SIG-M5 treated with dmso at 0.1 percent for 504 hours (cell line): ENCODE data around the gene POLK.
"Not testable (repeated sequence)": the region's sequence is repeated elsewhere in the genome, so short reads cannot be mapped to it uniquely, and the experiment has no call there.

Source experiments
- DNase-seq: peaks from one replicate; lab custom pipeline; 2025; ENCODE audit not compliant: unreplicated experiment; lab: John Stamatoyannopoulos, UW

Gene POLK

GRCh38 chr5:75608870-75609269 lies 97.2 kb downstream of the POLK start:
- no peak for DNase-seq

GRCh38 chr5:75610201-75610600 lies 98.5 kb downstream of the POLK start:
- no peak for DNase-seq

DNA sequence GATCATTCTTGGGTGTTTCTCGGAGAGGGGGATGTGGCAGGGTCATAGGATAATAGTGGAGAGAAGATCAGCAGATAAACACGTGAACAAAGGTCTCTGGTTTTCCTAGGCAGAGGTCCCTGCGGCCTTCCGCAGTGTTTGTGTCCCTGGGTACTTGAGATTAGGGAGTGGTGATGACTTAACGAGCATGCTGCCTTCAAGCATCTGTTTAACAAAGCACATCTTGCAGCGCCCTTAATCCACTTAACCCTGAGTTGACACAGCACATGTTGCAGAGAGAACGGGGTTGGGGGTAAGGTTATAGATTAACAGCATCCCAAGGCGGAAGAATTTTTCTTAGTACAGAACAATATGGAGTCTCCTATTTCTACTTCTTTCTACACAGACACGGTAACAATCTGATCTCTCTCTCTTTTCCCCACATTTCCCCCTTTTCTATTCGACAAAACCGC lies 99.2 kb downstream of the POLK start:
- DNase-seq, result not testable (repeated sequence)

DNA sequence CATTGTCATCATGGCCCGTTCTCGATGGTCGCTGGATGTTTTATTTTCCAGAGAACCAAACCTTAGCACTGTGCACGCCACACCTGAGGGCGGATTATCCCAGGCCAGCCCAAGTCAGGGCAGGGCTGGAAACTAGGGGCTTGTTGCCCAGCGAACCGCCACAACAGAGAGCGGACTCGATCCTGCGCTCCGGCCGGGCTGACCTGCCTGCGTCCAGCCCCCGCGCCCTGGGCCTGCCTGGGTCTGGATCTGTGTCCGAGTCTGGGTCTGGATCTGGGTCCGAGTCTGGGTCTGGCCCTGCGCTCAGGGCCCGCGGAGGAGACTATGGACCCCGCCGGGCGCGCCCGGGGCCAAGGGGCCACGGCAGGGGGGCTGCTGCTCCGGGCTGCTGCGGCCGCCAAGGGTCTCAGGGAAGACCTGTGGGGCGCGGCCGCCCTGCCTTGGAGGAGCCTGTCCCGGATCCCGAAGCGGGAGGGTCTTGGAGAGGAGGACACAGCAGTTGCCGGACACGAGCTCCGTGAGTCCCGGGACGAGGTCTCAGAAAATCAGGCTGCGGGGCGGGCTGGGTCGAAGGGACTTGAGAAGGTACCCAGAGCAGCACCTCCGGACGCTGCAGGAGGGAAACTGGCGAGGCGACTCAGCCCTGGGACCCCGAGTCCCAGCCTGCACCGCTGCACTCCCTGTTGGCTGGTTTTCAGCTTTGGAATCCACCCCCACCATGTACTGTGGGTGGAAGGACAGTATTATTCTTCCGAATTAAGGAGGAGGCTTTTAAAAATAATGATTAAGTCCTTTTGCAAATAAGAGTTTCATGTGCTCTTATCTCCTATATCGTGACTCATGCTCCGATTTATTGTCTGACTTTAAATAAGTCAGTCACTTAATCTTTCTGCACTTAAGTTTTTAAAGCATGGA lies 99.9 kb downstream of the POLK start, which contains the start of gene ANKDD1B:
TSS of gene ANKDD1B (plus strand) at position 143 of the 915 bp plus-strand sequence. CDS start at position 325, 182 bp downstream.
- DNase-seq, result no peak

DNA sequence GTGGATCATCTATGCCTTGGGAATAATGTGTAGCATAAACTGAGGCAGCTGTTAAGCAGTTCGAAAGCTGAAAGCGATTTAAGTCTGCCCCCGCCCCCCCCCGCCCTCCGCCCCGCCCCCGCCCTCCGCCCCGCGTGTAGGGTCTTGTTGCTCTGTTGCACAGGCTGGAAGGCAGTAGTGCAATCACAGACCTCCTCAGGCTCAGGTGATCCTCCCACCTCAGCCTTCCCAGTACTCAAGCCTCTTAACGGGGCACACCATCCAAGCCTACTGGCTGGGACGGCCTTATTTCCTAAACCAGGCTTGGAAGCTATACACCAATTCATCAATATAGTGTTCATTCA lies 100.5 kb downstream of the POLK start:
- DNase-seq, result no peak

DNA sequence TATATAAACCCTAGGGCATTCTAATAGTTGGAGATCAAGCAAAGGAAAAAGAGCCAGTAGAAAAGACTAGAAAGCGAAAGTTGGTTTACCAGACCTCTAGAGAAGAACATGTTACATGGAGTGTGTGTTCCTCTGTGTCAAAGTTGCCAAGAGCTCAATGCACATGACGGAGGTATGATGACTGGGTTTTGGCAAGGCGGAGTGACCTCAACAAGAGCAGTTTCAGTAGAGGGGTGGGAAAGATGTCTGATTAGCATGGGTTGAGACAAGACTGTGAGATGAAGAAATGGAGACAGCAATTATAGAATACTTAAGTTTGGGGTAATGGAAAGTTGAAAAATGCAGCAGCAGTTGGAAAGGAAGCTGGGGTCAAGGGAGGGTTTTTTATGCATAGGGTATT lies 101.2 kb downstream of the POLK start:
- no peak for DNase-seq

- DNase-seq, result no peak
Observed at GRCh38 chr5:75614176-75614575, 102.5 kb downstream of the POLK start.

GRCh38 chr5:75616371-75616881 lies 104.7 kb downstream of the POLK start:
- no peak for DNase-seq

- DNase-seq, result no peak
Observed at GRCh38 chr5:75616971-75617621, 105.4 kb downstream of the POLK start.

DNA sequence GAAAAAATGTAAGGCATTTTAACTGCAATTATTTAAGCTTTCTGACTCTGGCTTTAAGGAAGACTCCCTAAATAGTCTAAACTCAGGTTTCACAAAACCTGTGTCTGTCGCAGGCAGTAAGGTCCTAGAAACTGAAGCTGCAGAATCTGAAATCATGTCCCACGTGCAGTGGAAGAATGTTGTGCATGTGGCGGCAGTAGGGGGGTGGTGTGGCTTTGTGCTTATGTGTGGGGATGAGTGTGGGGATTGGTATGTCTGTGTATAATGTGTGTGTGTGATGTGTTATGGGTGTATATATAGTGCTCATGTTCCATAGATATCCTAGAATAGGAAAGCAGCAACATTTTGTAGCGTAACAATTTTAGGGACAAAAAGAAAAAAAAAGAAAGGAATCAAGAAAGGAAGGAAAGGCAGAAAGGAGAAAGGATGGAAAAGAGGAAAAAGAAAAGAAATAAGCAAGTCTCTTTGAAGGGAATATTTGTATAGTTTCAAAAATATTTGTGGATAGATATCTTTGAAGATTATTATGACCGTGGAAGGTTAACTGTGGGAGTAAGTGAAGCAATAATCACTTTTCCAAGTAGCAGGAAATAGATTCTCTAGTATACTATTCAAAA lies 106.2 kb downstream of the POLK start:
- DNase-seq, result no peak

GRCh38 chr5:75620184-75620959 lies 108.7 kb downstream of the POLK start:
- DNase-seq, result no peak

DNA sequence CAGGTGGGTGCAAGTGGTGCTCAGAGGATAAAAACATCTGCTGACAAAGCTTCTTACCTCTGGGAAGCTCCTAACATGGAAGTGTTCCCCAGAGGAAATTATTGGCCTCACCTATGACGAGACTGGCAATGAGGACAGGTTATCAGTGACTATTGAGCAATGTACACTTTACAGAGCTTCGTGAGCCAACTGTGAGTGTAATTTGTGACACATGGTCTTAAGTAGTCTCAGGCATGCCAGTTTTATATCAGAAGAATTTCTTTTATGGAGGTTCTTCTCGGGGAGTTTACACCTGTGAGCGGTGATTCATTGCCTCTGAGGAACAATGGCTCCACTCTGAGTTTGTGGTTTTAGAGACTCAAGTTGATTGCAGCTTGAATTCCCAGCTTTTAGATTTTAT lies 110.9 kb downstream of the POLK start:
- no peak for DNase-seq

DNA sequence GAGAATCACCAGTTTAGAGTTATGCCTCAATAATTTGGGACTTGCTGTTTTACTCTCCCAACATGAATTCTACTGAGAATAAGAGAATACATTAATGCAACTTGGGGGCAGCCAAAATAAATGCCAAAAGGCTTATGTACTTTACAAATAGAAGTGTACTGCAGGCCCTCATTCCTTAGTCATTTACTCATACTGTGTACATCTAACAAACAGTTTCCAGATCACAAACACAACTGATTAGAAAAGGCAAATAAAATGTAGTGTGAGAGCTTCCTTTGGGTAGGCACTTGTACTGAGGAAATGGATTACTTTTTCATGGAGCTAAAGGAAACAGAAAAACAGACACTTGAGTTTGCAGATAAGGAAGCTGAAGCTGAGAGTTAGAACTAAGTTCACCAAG lies 112.2 kb downstream of the POLK start:
- DNase-seq, result no peak

- DNase-seq, result no peak
Observed at GRCh38 chr5:75626959-75627358, 115.3 kb downstream of the POLK start.

DNA sequence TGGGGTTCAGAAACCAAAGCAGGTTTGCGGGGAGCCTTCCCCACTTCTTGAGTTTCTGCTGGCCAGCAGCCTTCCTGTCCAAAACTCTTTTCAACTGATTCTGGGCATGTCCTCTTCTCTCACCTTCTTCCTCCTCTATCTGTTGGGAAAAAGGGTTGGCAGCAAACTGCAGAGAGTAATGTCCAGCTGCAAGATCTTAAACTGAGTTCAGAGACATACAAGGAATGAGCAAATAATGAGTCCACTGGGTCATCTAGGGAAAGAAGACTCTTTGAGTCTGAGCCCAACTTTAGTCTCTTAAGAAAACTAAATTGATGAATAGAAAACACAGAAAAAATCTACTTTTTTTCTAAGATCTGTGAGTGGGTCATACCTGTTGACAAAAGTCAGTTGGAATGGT lies 116.1 kb downstream of the POLK start:
- DNase-seq, result no peak

DNA sequence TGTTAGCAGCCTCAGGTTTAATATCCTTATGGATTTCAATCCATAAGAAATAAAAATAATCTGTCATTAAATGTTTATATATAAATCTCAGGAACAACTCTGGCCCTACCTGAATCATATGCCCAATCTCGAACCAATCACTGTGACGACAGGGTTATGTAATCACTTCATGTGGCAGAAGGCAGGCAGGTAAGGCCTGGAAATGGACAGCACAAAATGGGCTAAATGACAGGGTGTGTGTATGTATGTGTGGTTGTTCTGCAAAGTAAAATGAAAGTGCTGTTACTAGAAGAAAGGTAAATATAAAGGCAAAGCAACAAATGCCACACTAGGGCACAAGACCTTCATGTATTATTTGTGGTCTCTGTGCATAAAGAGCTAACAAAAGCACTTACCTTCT lies 119.2 kb downstream of the POLK start:
- DNase-seq, result no peak

DNA sequence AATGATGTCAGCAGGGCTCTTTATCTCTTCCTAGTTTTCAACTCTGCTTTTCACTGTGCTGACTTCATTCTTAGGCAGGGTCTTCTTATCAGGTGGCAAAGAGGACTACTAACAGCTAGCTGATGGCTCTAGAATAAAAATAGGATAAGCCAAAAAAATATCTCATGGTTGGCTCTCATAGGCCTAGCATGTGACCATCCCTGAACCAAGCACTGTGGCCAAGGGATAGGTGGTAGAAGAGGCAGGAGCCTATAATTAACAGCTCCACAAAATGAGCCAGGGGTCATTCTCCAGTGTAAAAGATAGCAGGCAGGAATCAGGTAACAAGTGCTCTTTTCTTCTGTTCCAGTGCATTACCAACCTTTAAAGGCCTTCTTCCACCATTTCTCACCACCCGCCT lies 120.6 kb downstream of the POLK start:
- DNase-seq, result no peak

DNA sequence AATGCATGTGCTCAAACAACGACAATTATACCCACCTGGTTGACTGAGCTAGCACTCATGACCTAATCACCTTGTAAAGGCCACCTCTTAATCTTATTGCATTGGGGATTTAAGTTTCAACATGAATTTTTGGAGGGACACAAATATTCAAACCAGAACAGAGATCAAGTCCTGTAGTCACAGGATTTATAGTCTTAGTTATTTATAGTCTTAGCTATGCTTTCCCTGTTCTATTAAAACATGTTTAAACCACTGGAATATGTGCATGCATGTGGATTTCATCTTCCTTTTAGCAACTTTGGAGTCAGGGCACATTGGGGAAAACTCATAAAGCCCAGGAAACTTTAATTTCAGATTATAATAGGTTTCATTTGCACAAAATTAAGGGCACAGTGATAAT lies 126.3 kb downstream of the POLK start:
- DNase-seq, result no peak

GRCh38 chr5:75639535-75640311 lies 128.0 kb downstream of the POLK start:
- DNase-seq, result no peak

- no peak for DNase-seq
Observed at GRCh38 chr5:75640395-75640794, 128.7 kb downstream of the POLK start.
